Osteocyte (in vitro differentiated cells): Measurements from ENCODE around the gene PDCD1. TPM values are rescaled to one million over a fixed set of nuclear protein-coding genes. Genes with fewer than 3 reads are reported as not detected.

ENCODE experiments used
- DNase-seq: peaks from one replicate; pipeline ENCODE4 v3.0.0; 2021; ENCODE audit warnings: mixed read lengths; ENCODE audit not compliant: unreplicated experiment; ENCODE audit errors: extremely low spot score
- H3K27ac Mint-ChIP-seq: one replicate; pipeline ENCODE4 v1.8.0; 2021; ENCODE audit warnings: mild to moderate bottlenecking, mixed read lengths; ENCODE audit not compliant: unreplicated experiment
- H3K27me3 Mint-ChIP-seq: one replicate; pipeline ENCODE4 v1.8.0; 2021; ENCODE audit warnings: mixed read lengths; ENCODE audit not compliant: unreplicated experiment
- H3K36me3 Mint-ChIP-seq: one replicate; pipeline ENCODE4 v1.8.0; 2021; ENCODE audit warnings: mixed read lengths; ENCODE audit not compliant: unreplicated experiment
- H3K4me1 Mint-ChIP-seq: one replicate; pipeline ENCODE4 v1.8.0; 2021; ENCODE audit warnings: mixed read lengths; ENCODE audit not compliant: unreplicated experiment
- H3K4me3 Mint-ChIP-seq: one replicate; pipeline ENCODE4 v1.8.0; 2021; ENCODE audit warnings: mild to moderate bottlenecking, moderate library complexity, mixed read lengths; ENCODE audit not compliant: unreplicated experiment
- H3K9me3 Mint-ChIP-seq: one replicate; pipeline ENCODE4 v1.8.0; 2021; ENCODE audit warnings: mixed read lengths; ENCODE audit not compliant: unreplicated experiment
- CTCF ChIP-seq: fragments of 200-600 bp; sonication (generic); IDR thresholded peaks from 2 replicates; pipeline ENCODE4 v1.5.0; 2021; ENCODE audit warnings: antibody characterized with exemption, mild to moderate bottlenecking, moderate library complexity
- total RNA-seq: library from RNA; stranded (reverse); gene quantifications from 2 replicates; pipeline ENCODE4 v1.2.1, GENCODE V29; 2021

Gene PDCD1
- total RNA-seq, 1 donor from 2014 or later, result not detected

GRCh38 chr2:241873081-241873802, 14.5 kb upstream of the PDCD1 start:
- TF ChIP-seq CTCF, result no peak
- no peaks in the 10 kb centered on the region for H3K27me3 Mint-ChIP-seq
- no peak overlapping the region for H3K27ac Mint-ChIP-seq
- DNase-seq, result no peak
- H3K36me3 Mint-ChIP-seq, result no peaks in the 10 kb centered on the region
- H3K4me3 Mint-ChIP-seq, result no peak overlapping the region
- H3K4me1 Mint-ChIP-seq, result no peaks in the 10 kb centered on the region
- H3K9me3 Mint-ChIP-seq, result no peaks in the 10 kb centered on the region

GRCh38 chr2:241872313-241872642, 13.6 kb upstream of the PDCD1 start:
- Mint-ChIP-seq H3K36me3 (no peaks in the 10 kb centered on the region), H3K27ac (no peak overlapping the region), H3K27me3 (no peaks in the 10 kb centered on the region)

GRCh38 chr2:241871538-241872312, 13.0 kb upstream of the PDCD1 start:
- TF ChIP-seq CTCF, result no peak
- no peak for DNase-seq
- no peak overlapping the region for H3K27ac Mint-ChIP-seq
- H3K27me3 Mint-ChIP-seq, result no peaks in the 10 kb centered on the region
- H3K36me3 Mint-ChIP-seq, result no peaks in the 10 kb centered on the region
- H3K9me3 Mint-ChIP-seq, result no peaks in the 10 kb centered on the region
- H3K4me1 Mint-ChIP-seq, result no peaks in the 10 kb centered on the region
- no peak overlapping the region for H3K4me3 Mint-ChIP-seq

More at GRCh38 chr2:241872313-241872642, 13.6 kb upstream of the PDCD1 start:
- no peak for DNase-seq
- Mint-ChIP-seq H3K4me1 (no peaks in the 10 kb centered on the region), H3K4me3 (no peak overlapping the region), H3K9me3 (no peaks in the 10 kb centered on the region)
- no peak for TF ChIP-seq CTCF

- no peak overlapping the region for H3K4me3 Mint-ChIP-seq
- H3K4me1 Mint-ChIP-seq, result no peaks in the 10 kb centered on the region
- no peak for DNase-seq
- H3K36me3 Mint-ChIP-seq, result no peaks in the 10 kb centered on the region
- H3K9me3 Mint-ChIP-seq, result no peaks in the 10 kb centered on the region
- no peak overlapping the region for H3K27ac Mint-ChIP-seq
- no peak for TF ChIP-seq CTCF
- H3K27me3 Mint-ChIP-seq, result peaks cover under 1% of the 10 kb centered on the region
Measured at GRCh38 chr2:241870611-241871537, 12.2 kb upstream of the PDCD1 start.
